H1 (cell line): ENCODE results near the gene SPATA13. TPM values are rescaled to one million over a fixed set of nuclear protein-coding genes. Genes with fewer than 3 reads are reported as not detected.

Experiments
- CTCF ChIA-PET: fragments of 300-600 bp; sonication (Branson Sonifier 250); formaldehyde crosslinking; loops from one replicate; lab custom pipeline; 2021; ENCODE audit not compliant: partially characterized antibody; lab: Charles Lee
- POLR2A ChIA-PET: fragments of 300-600 bp; sonication (Branson Sonifier 250); formaldehyde crosslinking; loops from one replicate; lab custom pipeline; 2021; ENCODE audit warnings: inconsistent platforms; ENCODE audit not compliant: partially characterized antibody; lab: Charles Lee
- DNase-seq, 2 experiments: peaks; one replicate each; pipeline versions ENCODE4 v3.0.0 to v3.0.0-alpha.2; 2010 to 2022; ENCODE audit warnings: low spot score in 2 of 2, low read depth in 1 of 2, mixed read lengths in 1 of 2
- FAIRE-seq: peaks from 2 replicates; lab custom pipeline; 2011; peaks lifted over from hg19 to GRCh38; lab: Jason Lieb, UNC
- H2AFZ ChIP-seq: 2 replicates; pipeline ENCODE4 v1.8.1; 2012; ENCODE audit warnings: low read length, inconsistent platforms
- H2AK5ac ChIP-seq: 2 replicates; pipeline ENCODE4 v1.6.1; 2013; ENCODE audit warnings: low read depth, low read length
- H2BK120ac ChIP-seq: replicated peaks from 2 replicates; pipeline ENCODE3; 2013; ENCODE audit warnings: low read depth, low read length, inconsistent platforms
- H2BK12ac ChIP-seq: 2 replicates; pipeline ENCODE4 v1.6.1; 2013; ENCODE audit warnings: low read depth, low read length
- H2BK15ac ChIP-seq: 2 replicates; pipeline ENCODE4 v1.6.1; 2013; ENCODE audit warnings: low read length
- H2BK20ac ChIP-seq: 2 replicates; pipeline ENCODE4 v1.6.1; 2013; ENCODE audit warnings: low read length
- H2BK5ac ChIP-seq: 2 replicates; pipeline ENCODE4 v1.6.1; 2013; ENCODE audit warnings: low read depth, low read length
- H3K14ac ChIP-seq: 2 replicates; pipeline ENCODE4 v1.6.1; 2013; ENCODE audit warnings: inconsistent platforms; ENCODE audit not compliant: insufficient read length
- H3K18ac ChIP-seq: 2 replicates; pipeline ENCODE4 v1.6.1; 2013; ENCODE audit warnings: low read length; ENCODE audit errors: extremely low read depth
- H3K23ac ChIP-seq: 2 replicates; pipeline ENCODE4 v1.6.1; 2013; ENCODE audit warnings: inconsistent platforms; ENCODE audit not compliant: insufficient read length
- H3K23me2 ChIP-seq: 2 replicates; pipeline ENCODE4 v1.6.1; 2013; ENCODE audit warnings: low read depth, low read length
- H3K27ac ChIP-seq: 2 replicates; pipeline ENCODE4 v1.6.1; 2011; ENCODE audit warnings: low read depth, low read length, inconsistent platforms
- H3K27me3 ChIP-seq, 4 experiments: replicated peaks in 1 of 4; 1 replicate in 1 of 4; 2 replicates in 3 of 4; pipeline versions ENCODE4 v1.6.1 to v1.8.1; 2011 to 2013; ENCODE audit warnings: low read length in 3 of 4, mild to moderate bottlenecking in 3 of 4, inconsistent platforms in 2 of 4, mixed read lengths in 2 of 4, moderate library complexity in 1 of 4; ENCODE audit not compliant: control insufficient read depth in 3 of 4, insufficient read depth in 3 of 4; ENCODE audit errors: extremely low read depth in 1 of 4
- H3K36me3 ChIP-seq, 4 experiments: 2 replicates each; pipeline versions ENCODE4 v1.6.1 to v1.8.1; 2011 to 2013; ENCODE audit warnings: mild to moderate bottlenecking in 4 of 4, low read length in 3 of 4, moderate library complexity in 2 of 4, control low read depth in 1 of 4, inconsistent platforms in 1 of 4; ENCODE audit not compliant: insufficient read depth in 4 of 4, control insufficient read depth in 2 of 4
- H3K4ac ChIP-seq: replicated peaks from 2 replicates; pipeline ENCODE3; 2013; ENCODE audit warnings: low read length, low read depth, mixed read lengths, inconsistent platforms; ENCODE audit not compliant: insufficient read length
- H3K4me1 ChIP-seq, 4 experiments: replicated peaks in 1 of 4; 1 replicate in 1 of 4; 2 replicates in 3 of 4; pipeline versions ENCODE4 v1.6.1 to v1.8.1; 2011 to 2013; ENCODE audit warnings: low read length in 3 of 4, inconsistent platforms in 2 of 4, mixed read lengths in 1 of 4; ENCODE audit not compliant: insufficient read depth in 4 of 4, control insufficient read depth in 3 of 4
- H3K4me2 ChIP-seq, 2 experiments: 2 replicates each; pipeline versions ENCODE4 v1.6.1 to v1.8.1; 2011 to 2013; ENCODE audit warnings: low read depth in 2 of 2, low read length in 2 of 2, control low read depth in 1 of 2, inconsistent platforms in 1 of 2, mild to moderate bottlenecking in 1 of 2; ENCODE audit not compliant: insufficient read depth in 1 of 2
- H3K4me3 ChIP-seq, 4 experiments: fragments of 200-600, 300-600 bp in 1 of 4; sonication (generic), shearing (Covaris generic), sonication (Bioruptor Twin) in 1 of 4; 2 replicates each; pipeline versions ENCODE4 v1.5.1 to v1.8.1; 2011 to 2016; ENCODE audit warnings: low read length in 4 of 4, low read depth in 3 of 4, control low read depth in 2 of 4, inconsistent platforms in 2 of 4, mild to moderate bottlenecking in 2 of 4, mixed read lengths in 1 of 4, moderate library complexity in 1 of 4; ENCODE audit not compliant: insufficient read depth in 2 of 4; ENCODE audit errors: extremely low read depth in 1 of 4
- H3K56ac ChIP-seq: replicated peaks from 2 replicates; pipeline ENCODE3; 2013; ENCODE audit warnings: low read depth, mild to moderate bottlenecking, mixed read lengths, low read length, inconsistent platforms; ENCODE audit not compliant: insufficient read length
- H3K79me1 ChIP-seq: 2 replicates; pipeline ENCODE4 v1.6.1; 2013; ENCODE audit warnings: low read depth, low read length, control low read depth
- H3K79me2 ChIP-seq, 2 experiments: 2 replicates each; pipeline versions ENCODE4 v1.6.1 to v1.8.1; 2012 to 2013; ENCODE audit warnings: low read length in 2 of 2, mild to moderate bottlenecking in 2 of 2, inconsistent platforms in 1 of 2; ENCODE audit not compliant: insufficient read depth in 2 of 2, control insufficient read depth in 1 of 2
- H3K9ac ChIP-seq, 4 experiments: replicated peaks in 1 of 4; 1 replicate in 1 of 4; 2 replicates in 3 of 4; pipeline versions ENCODE4 v1.6.1 to v1.8.1; 2011 to 2013; ENCODE audit warnings: low read depth in 3 of 4, low read length in 3 of 4, control low read depth in 2 of 4, mild to moderate bottlenecking in 2 of 4, moderate library complexity in 2 of 4, inconsistent platforms in 1 of 4; ENCODE audit errors: extremely low read depth in 1 of 4
- H3K9me3 ChIP-seq, 2 experiments: 2 replicates each; pipeline versions ENCODE4 v1.6.1 to v1.8.1; 2012 to 2013; ENCODE audit warnings: mild to moderate bottlenecking in 2 of 2, moderate library complexity in 2 of 2, control low read depth in 1 of 2, inconsistent platforms in 1 of 2, low read depth in 1 of 2, low read length in 1 of 2, mixed read lengths in 1 of 2; ENCODE audit not compliant: insufficient read depth in 2 of 2
- H4K20me1 ChIP-seq, 2 experiments: replicated peaks in 1 of 2; 2 replicates each; pipeline versions ENCODE3 to v1.8.1; 2011 to 2013; ENCODE audit warnings: inconsistent platforms in 2 of 2, low read length in 2 of 2, mild to moderate bottlenecking in 1 of 2; ENCODE audit not compliant: insufficient read depth in 2 of 2, control insufficient read depth in 1 of 2
- H4K5ac ChIP-seq: 2 replicates; pipeline ENCODE4 v1.6.1; 2013; ENCODE audit warnings: low read length, low read depth, mixed read lengths, inconsistent platforms; ENCODE audit not compliant: insufficient read length
- H4K8ac ChIP-seq: 2 replicates; pipeline ENCODE4 v1.8.0; 2013; ENCODE audit warnings: mild to moderate bottlenecking, moderate library complexity, low read length, inconsistent platforms; ENCODE audit not compliant: insufficient read depth; ENCODE audit errors: extremely low read depth
- H4K91ac ChIP-seq: replicated peaks from 2 replicates; pipeline ENCODE3; 2013; ENCODE audit warnings: low read length, mixed read lengths, inconsistent platforms; ENCODE audit not compliant: insufficient read length
- CBX5 ChIP-seq: fragments of 300-800, 300-1000 bp; sonication (generic); IDR thresholded peaks from 2 replicates; pipeline ENCODE4 v1.7.1; 2016; ENCODE audit warnings: antibody characterized with exemption, low read length, low read depth
- CBX8 ChIP-seq: fragments of 300-800, 300-1000 bp; sonication (generic); IDR thresholded peaks from 2 replicates; pipeline ENCODE4 v1.7.1; 2016; ENCODE audit warnings: low read depth, low read length, borderline replicate concordance
- MAFK ChIP-seq: IDR thresholded peaks from 2 replicates; pipeline ENCODE4 v1.6.1; 2012; ENCODE audit warnings: low read depth, mild to moderate bottlenecking, improper control_type of control experiment, low read length
- RFX5 ChIP-seq: IDR thresholded peaks from 2 replicates; pipeline ENCODE4 v1.6.1; 2011; ENCODE audit warnings: low read depth, low read length, improper control_type of control experiment, borderline replicate concordance
- TCF12 ChIP-seq: IDR thresholded peaks from 2 replicates; pipeline ENCODE4 v1.6.1; 2011; ENCODE audit warnings: low read depth, mild to moderate bottlenecking, low read length
- WGBS, 2 experiments: shearing (Covaris generic) in 1 of 2; methylation state at CpG; one replicate each; pipeline versions ENCODE4 v1.1.6 to v1.1.7; 2013 to 2015; ENCODE audit warnings: low lambda C conversion rate in 2 of 2, mixed read lengths in 2 of 2, inconsistent platforms in 1 of 2, low coverage in 1 of 2, missing lambda C conversion rate in 1 of 2; ENCODE audit not compliant: insufficient replicate concordance in 2 of 2, insufficient coverage in 1 of 2, insufficient read length in 1 of 2; ENCODE audit errors: extremely low coverage in 1 of 2, missing lambda C conversion rate in 1 of 2; 5-methylcytosine and 5-hydroxymethylcytosine counted together
- polyA plus RNA-seq, 7 experiments: library from polyadenylated mRNA; depleted of rRNA in 3 of 7; stranded (reverse) in 5 of 7; unstranded in 2 of 7; fragments of >200 nt in 5 of 7; fragments of 200-250 nt in 2 of 7; gene quantifications; 1 replicate in 5 of 7; 2 replicates in 1 of 7; 4 replicates in 1 of 7; pipeline versions ENCODE4 v1.2.1 to v1.2.3, GENCODE V29; 2011 to 2013; ENCODE audit warnings: missing spikeins in 2 of 7, mixed read lengths in 2 of 7
- total RNA-seq: library from RNA; stranded (reverse); fragmentation: NEBNext Ultra II Directional; extraction: Animal tissue kit (Norgen Biotek cat#: 25700); gene quantifications from 2 replicates; pipeline ENCODE4 v1.2.1, GENCODE V29; 2021

The SPATA13 gene
- total and polyA plus RNA-seq, 2 of the 8 experiments (the other 6 are each of a cell fraction or from before 2014, with no cell fraction given) = 12.6 to 30.9 TPM

GRCh38 chr13:24183741-24184182, 23.2 kb downstream of the SPATA13 start:
- Histone ChIP-seq H2AK5ac (no peak overlapping the region), H3K4me3 (no peak overlapping the region), H3K79me1 (peaks cover 7% of the 10 kb centered on the region), H3K23me2 (no peaks in the 10 kb centered on the region), H3K79me2 (peaks cover 0 to 57% of the 10 kb centered on the region in 2 experiments; a peak in 2 of 4 replicates), H3K27ac (no peak overlapping the region), H2BK120ac (no peak overlapping the region), H2AFZ (no peak overlapping the region), H2BK20ac (no peak overlapping the region), H3K56ac (no peak overlapping the region), H3K36me3 (no peaks in the 10 kb centered on the region), H2BK5ac (no peak overlapping the region), H2BK12ac (no peak overlapping the region), H4K8ac (no peak overlapping the region), H3K4me1 (peaks cover 0 to 6% (median 3%) of the 10 kb centered on the region in 4 experiments; a peak in 3 of 7 replicates), H3K18ac (no peak overlapping the region), H3K14ac (no peak overlapping the region), H3K9me3 (no peaks in the 10 kb centered on the region), H3K23ac (no peak overlapping the region), H4K20me1 (peaks cover 0 to 4% of the 10 kb centered on the region in 2 experiments), H4K91ac (no peak overlapping the region), H3K4me2 (no peak overlapping the region), H2BK15ac (no peak overlapping the region), H4K5ac (no peak overlapping the region), H3K4ac (no peak overlapping the region), H3K27me3 (no peaks in the 10 kb centered on the region), H3K9ac (no peak overlapping the region)
- CTCF ChIA-PET = no interaction called here
- WGBS, 2 experiments = 79% methylated on average over 9 of the region's 9 CpGs; no CpG with 5 or more reads in 1 of the 2 experiments
- TF ChIP-seq MAFK = no peak
- TF ChIP-seq RFX5 = no peak
- TF ChIP-seq CBX8 = no peak
- TF ChIP-seq CBX5 = no peak
- TF ChIP-seq TCF12 = no peak
- POLR2A ChIA-PET = interaction anchor here (0.7 kb wide), 1 partner anchor 38 kb away, joined by 3 read pairs; no protein-coding TSS in a partner anchor
- DNase-seq = no peak
- FAIRE-seq = no peak
